PFSK-1 (cell line): ENCODE results near the gene HOXB7.

ENCODE experiments used
- FOXP2 ChIP-seq: optimal IDR thresholded peaks from 2 replicates; pipeline ENCODE3; 2011; ENCODE audit warnings: borderline replicate concordance, control low read depth, inconsistent platforms; ENCODE audit not compliant: insufficient read depth; ENCODE audit errors: extremely low read length, extremely low read depth
- POLR2AphosphoS5 ChIP-seq: IDR thresholded peaks from 2 replicates; pipeline ENCODE4 v1.6.1; 2012; ENCODE audit warnings: low read depth, mild to moderate bottlenecking, control low read depth, low read length, moderate library complexity
- REST ChIP-seq, 2 experiments: IDR thresholded peaks; 2 replicates each; pipeline versions ENCODE4 v1.6.1 to v1.8.0; 2011 to 2012; ENCODE audit warnings: low read depth in 2 of 2, low read length in 2 of 2, control low read depth in 1 of 2, inconsistent platforms in 1 of 2, mild to moderate bottlenecking in 1 of 2, moderate library complexity in 1 of 2; ENCODE audit not compliant: insufficient read depth in 1 of 2
- SIN3A ChIP-seq: IDR thresholded peaks from 2 replicates; pipeline ENCODE4 v1.6.1; 2012; ENCODE audit warnings: mild to moderate bottlenecking, low read length, moderate library complexity, borderline replicate concordance; ENCODE audit not compliant: insufficient read depth
- TAF1 ChIP-seq: IDR thresholded peaks from 2 replicates; pipeline ENCODE4 v1.6.1; 2012; ENCODE audit warnings: low read length, control low read depth, borderline replicate concordance; ENCODE audit not compliant: insufficient read depth

GRCh38 chr17:48568499-48569239 lies 42.1 kb downstream of the HOXB7 start:
- no peak for TF ChIP-seq POLR2AphosphoS5
- no peak for TF ChIP-seq FOXP2
- TF ChIP-seq SIN3A, result no peak
- TF ChIP-seq REST (IDR thresholded peaks at IDR 0.05; ENCODE audit: insufficient read depth in 1 of 2, low read depth in 2 of 2, low read length in 2 of 2), result no peak
- TF ChIP-seq TAF1, result no peak
